ENCODE data around the gene PDZD8. TPM values are rescaled to one million over a fixed set of nuclear protein-coding genes. Genes with fewer than 3 reads are reported as not detected.
"Not testable (repeated sequence)": the region's sequence is repeated elsewhere in the genome, so short reads cannot be mapped to it uniquely, and the experiment has no call there.

Gene PDZD8
- total RNA-seq, 1 experiment from 2014 or later: 11.9 TPM

- no peak for DNase-seq (ENCODE audit: low read depth)
Observed at GRCh38 chr10:117255835-117256460, 119.3 kb downstream of the PDZD8 start.

GRCh38 chr10:117254774-117255735 is 120.2 kb downstream of the PDZD8 start:
- no peak for DNase-seq (ENCODE audit: low read depth)

- no peak for DNase-seq (ENCODE audit: low read depth)
Observed at GRCh38 chr10:117254338-117254737, 120.9 kb downstream of the PDZD8 start.

- DNase-seq (ENCODE audit: low read depth): no peak
Observed at GRCh38 chr10:117253908-117254307, 121.3 kb downstream of the PDZD8 start.

- no peak for DNase-seq (ENCODE audit: low read depth)
Observed at GRCh38 chr10:117250411-117250810, 124.8 kb downstream of the PDZD8 start.

GRCh38 chr10:117249493-117250093 is 125.6 kb downstream of the PDZD8 start:
- no peak for DNase-seq (ENCODE audit: low read depth)

GRCh38 chr10:117248750-117249465 is 126.3 kb downstream of the PDZD8 start:
- no peak for DNase-seq (ENCODE audit: low read depth)

GRCh38 chr10:117246997-117247671 is 128.1 kb downstream of the PDZD8 start:
- no peak for DNase-seq (ENCODE audit: low read depth)

- no peak for DNase-seq (ENCODE audit: low read depth)
Observed at GRCh38 chr10:117242463-117242832, 132.8 kb downstream of the PDZD8 start.

- no peak for DNase-seq (ENCODE audit: low read depth)
Observed at GRCh38 chr10:117241541-117242462, 133.4 kb downstream of the PDZD8 start.

- no peak for DNase-seq (ENCODE audit: low read depth)
Observed at GRCh38 chr10:117240621-117241529, 134.4 kb downstream of the PDZD8 start, which contains the start of gene SLC18A2. Gene SLC18A2 (plus strand): TSS chr10:117241114. CDS start chr10:117241694, 580 bp downstream.

GRCh38 chr10:117239721-117240620 is 135.3 kb downstream of the PDZD8 start:
- DNase-seq (ENCODE audit: low read depth): no peak

- no peak for DNase-seq (ENCODE audit: low read depth)
Observed at GRCh38 chr10:117239051-117239450, 136.2 kb downstream of the PDZD8 start.

- DNase-seq (ENCODE audit: low read depth): no peak
Observed at GRCh38 chr10:117237401-117237991, 137.7 kb downstream of the PDZD8 start.

- not testable (repeated sequence) for DNase-seq (ENCODE audit: low read depth)
Observed at GRCh38 chr10:117230107-117230506, 145.1 kb downstream of the PDZD8 start.

GRCh38 chr10:117228210-117228609 is 147.0 kb downstream of the PDZD8 start:
- no peak for DNase-seq (ENCODE audit: low read depth)

All from RPMI7951 (cell line).